Renal pelvis (tissue), 4 donors: Measurements from ENCODE around the gene MIPEP. TPM values are rescaled to one million over a fixed set of nuclear protein-coding genes. Genes with fewer than 3 reads are reported as not detected.

Source experiments
- DNase-seq: peaks from one replicate; pipeline ENCODE4 v3.0.0-alpha.2; 2013
- polyA plus RNA-seq, 3 donors: library from polyadenylated mRNA; unstranded; fragments of 120-200 nt; gene quantifications; one replicate each; pipeline ENCODE4 v1.2.1, GENCODE V29; 2013; ENCODE audit not compliant: insufficient read length in 3 of 3

The MIPEP gene
- polyA plus RNA-seq, 3 donors: 27.0 to 28.6 (median 28.0) TPM

GRCh38 chr13:23684647-23685046, 204.6 kb downstream of the MIPEP start:
- DNase-seq: no peak

DNA sequence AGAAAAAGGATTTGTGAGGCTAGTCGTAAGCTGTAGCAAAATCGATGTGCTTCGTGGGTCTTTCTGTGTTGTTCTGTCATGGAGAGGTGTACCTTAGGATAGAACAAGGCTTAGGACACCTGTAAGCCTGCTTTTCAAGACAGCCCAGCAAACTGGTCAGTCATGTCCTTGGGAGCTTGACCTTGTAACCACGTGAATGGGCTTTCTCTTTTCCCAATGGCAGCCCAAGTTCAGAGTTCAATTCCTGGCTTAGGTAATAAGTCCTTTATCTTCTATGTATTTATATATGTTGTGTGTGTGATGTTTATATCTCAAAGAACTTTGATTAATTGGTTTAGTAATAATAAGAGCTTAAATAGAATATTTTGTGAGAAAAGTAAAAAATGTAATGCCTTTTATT, 206.1 kb downstream of the MIPEP start:
- DNase-seq: no peak

GRCh38 chr13:23680845-23681669, 208.1 kb downstream of the MIPEP start:
- DNase-seq: no peak

Other genes with a start within 250 kb of the MIPEP start
- gene C1QTNF9B, start 8.1 kb upstream of the MIPEP start, polyA plus RNA-seq: under 1 TPM; 0.50 to 0.95 (median 0.77) TPM